ENCODE data around the gene KATNAL2. TPM values are rescaled to one million over a fixed set of nuclear protein-coding genes. Genes with fewer than 3 reads are reported as not detected.

Gene KATNAL2
- total RNA-seq, 4 donors from 2014 or later: 1.1 to 10.1 (median 1.9) TPM

GRCh38 chr18:47110492-47111274, 193.3 kb downstream of the KATNAL2 start:
- no peak overlapping the region for H3K27ac ChIP-seq
- no peak overlapping the region for H3K4me3 ChIP-seq
- H3K27me3 ChIP-seq: no peaks in the 10 kb centered on the region
- no peaks in the 10 kb centered on the region for H3K9me3 ChIP-seq
- DNase-seq (ENCODE audit: low spot score in 2 of 2): no peak
- no peaks in the 10 kb centered on the region for H3K4me1 ChIP-seq
- WGBS: 90% methylated on average over 6 of the region's 6 CpGs
- TF ChIP-seq EP300 (IDR thresholded peaks at IDR 0.05): no peak
- TF ChIP-seq POLR2A (IDR thresholded peaks at IDR 0.05): no peak
- peaks cover 87% of the 10 kb centered on the region for H3K36me3 ChIP-seq

DNA sequence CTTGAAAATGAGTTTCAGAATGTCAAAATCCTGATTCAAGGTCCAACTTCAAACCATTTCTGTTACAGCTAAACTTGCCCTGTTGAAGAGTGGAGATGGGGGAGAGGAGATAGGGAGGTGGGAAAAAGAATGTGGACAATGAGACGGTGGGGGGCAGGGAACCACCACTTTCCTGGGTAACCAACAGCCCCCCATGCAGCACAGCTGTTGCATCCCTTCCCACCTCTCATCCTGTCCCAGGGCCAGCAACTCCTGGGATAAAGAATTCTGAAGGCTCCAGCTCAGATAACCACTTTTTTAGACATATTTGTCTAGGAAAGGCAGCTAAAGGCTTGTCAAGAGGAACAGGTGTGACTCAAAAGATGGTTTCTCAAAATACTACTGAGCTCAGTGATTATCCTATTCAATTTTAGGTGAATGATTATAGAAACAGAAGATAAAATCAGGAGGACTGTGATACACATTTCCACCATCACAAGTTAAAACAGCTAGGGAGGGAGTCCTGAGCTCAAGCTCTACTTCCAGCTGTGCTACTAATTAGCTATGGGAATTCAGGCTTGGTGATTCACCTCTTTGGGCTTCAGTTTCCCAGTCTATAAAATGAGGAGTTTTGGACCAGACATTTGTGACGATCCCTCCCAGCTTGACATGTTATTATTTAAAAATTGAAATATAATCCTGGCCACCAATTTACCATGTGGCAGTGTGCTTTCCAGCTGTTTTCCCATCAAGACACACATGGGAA, 196.6 kb downstream of the KATNAL2 start:
- H3K27me3 ChIP-seq: no peaks in the 10 kb centered on the region
- TF ChIP-seq EP300 (IDR thresholded peaks at IDR 0.05) (no peak), POLR2AphosphoS5 (IDR thresholded peaks at IDR 0.05) (no peak), POLR2A (IDR thresholded peaks at IDR 0.05) (no peak)
- TF ChIP-seq, protein P1, sequence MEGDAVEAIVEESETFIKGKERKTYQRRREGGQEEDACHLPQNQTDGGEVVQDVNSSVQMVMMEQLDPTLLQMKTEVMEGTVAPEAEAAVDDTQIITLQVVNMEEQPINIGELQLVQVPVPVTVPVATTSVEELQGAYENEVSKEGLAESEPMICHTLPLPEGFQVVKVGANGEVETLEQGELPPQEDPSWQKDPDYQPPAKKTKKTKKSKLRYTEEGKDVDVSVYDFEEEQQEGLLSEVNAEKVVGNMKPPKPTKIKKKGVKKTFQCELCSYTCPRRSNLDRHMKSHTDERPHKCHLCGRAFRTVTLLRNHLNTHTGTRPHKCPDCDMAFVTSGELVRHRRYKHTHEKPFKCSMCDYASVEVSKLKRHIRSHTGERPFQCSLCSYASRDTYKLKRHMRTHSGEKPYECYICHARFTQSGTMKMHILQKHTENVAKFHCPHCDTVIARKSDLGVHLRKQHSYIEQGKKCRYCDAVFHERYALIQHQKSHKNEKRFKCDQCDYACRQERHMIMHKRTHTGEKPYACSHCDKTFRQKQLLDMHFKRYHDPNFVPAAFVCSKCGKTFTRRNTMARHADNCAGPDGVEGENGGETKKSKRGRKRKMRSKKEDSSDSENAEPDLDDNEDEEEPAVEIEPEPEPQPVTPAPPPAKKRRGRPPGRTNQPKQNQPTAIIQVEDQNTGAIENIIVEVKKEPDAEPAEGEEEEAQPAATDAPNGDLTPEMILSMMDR (IDR thresholded peaks at IDR 0.05): no peak
- 86% methylated on average over 2 of the region's 2 CpGs for WGBS
- H3K27ac ChIP-seq: no peak overlapping the region
- no peak overlapping the region for H3K4me3 ChIP-seq
- H3K4me1 ChIP-seq: no peaks in the 10 kb centered on the region
- no peak for DNase-seq (ENCODE audit: low spot score in 2 of 2)
- peaks cover 59% of the 10 kb centered on the region for H3K36me3 ChIP-seq
- no peaks in the 10 kb centered on the region for H3K9me3 ChIP-seq

GRCh38 chr18:47115205-47115604, 197.8 kb downstream of the KATNAL2 start:
- no peaks in the 10 kb centered on the region for H3K9me3 ChIP-seq
- no peak overlapping the region for H3K27ac ChIP-seq
- no peak for TF ChIP-seq POLR2AphosphoS5 (IDR thresholded peaks at IDR 0.05)
- no peak overlapping the region for H3K4me3 ChIP-seq
- no peaks in the 10 kb centered on the region for H3K4me1 ChIP-seq
- peaks cover 52% of the 10 kb centered on the region for H3K36me3 ChIP-seq
- DNase-seq (ENCODE audit: low spot score in 2 of 2): no peak
- 78% methylated on average over 2 of the region's 2 CpGs for WGBS
- no peaks in the 10 kb centered on the region for H3K27me3 ChIP-seq

DNA sequence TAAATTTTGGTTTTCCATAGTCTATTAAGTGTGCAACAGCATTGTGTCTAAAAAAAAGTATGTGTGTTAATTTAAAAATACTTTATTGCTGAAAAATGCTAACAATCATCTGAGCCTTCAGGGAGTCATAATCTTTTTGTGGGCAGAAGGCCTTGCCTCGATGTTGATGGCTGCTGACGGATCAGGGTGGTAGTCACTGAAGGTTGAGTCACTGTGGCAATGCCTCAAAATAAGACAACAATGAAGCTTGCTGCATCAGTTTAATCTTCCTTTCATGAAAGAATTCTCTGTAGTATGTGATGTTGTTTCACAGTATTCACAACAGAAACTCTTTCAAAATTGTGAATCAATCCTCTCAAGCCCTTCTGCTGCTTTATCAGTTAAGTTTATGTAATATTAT, 201.6 kb downstream of the KATNAL2 start:
- no peaks in the 10 kb centered on the region for H3K27me3 ChIP-seq
- no peak for DNase-seq (ENCODE audit: low spot score in 2 of 2)
- H3K9me3 ChIP-seq: no peaks in the 10 kb centered on the region
- H3K36me3 ChIP-seq: peaks cover 15% of the 10 kb centered on the region
- TF ChIP-seq EP300 (IDR thresholded peaks at IDR 0.05) (no peak), POLR2A (IDR thresholded peaks at IDR 0.05) (no peak), POLR2AphosphoS5 (IDR thresholded peaks at IDR 0.05) (no peak)
- TF ChIP-seq, protein P1 (IDR thresholded peaks at IDR 0.05): no peak
- no peak overlapping the region for H3K27ac ChIP-seq
- no peaks in the 10 kb centered on the region for H3K4me1 ChIP-seq
- H3K4me3 ChIP-seq: no peak overlapping the region
- WGBS: 92% methylated on average over 2 of the region's 2 CpGs

DNA sequence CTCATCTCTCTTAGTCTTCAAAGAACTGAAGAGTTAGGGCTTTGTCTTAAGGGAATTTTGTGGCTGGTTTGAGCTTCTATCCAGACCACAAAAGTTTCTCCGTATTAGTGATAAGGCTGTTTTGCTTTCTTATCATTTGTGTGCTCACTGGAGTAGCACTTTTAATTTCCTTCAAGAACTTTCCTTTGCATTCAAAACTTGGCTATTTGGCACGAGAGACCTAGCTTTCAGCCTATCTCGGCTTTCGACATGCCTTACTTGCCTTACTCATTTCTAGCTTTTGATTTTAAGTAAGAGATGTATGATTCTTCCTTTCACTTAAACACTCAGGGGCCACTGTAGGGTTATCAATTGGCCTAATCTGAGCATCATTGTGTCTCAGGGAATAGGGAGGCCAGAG, 203.0 kb downstream of the KATNAL2 start:
- H3K27ac ChIP-seq: no peak overlapping the region
- TF ChIP-seq, protein P1 (IDR thresholded peaks at IDR 0.05): no peak
- TF ChIP-seq POLR2AphosphoS5 (IDR thresholded peaks at IDR 0.05): no peak
- TF ChIP-seq POLR2A (IDR thresholded peaks at IDR 0.05): no peak
- no peak for TF ChIP-seq EP300 (IDR thresholded peaks at IDR 0.05)
- H3K4me1 ChIP-seq: no peaks in the 10 kb centered on the region
- no peak for DNase-seq (ENCODE audit: low spot score in 2 of 2)
- no peaks in the 10 kb centered on the region for H3K9me3 ChIP-seq
- peaks cover 9% of the 10 kb centered on the region for H3K36me3 ChIP-seq
- H3K4me3 ChIP-seq: no peak overlapping the region
- H3K27me3 ChIP-seq: no peaks in the 10 kb centered on the region
- WGBS: 91% methylated on average over 4 of the region's 4 CpGs

DNA sequence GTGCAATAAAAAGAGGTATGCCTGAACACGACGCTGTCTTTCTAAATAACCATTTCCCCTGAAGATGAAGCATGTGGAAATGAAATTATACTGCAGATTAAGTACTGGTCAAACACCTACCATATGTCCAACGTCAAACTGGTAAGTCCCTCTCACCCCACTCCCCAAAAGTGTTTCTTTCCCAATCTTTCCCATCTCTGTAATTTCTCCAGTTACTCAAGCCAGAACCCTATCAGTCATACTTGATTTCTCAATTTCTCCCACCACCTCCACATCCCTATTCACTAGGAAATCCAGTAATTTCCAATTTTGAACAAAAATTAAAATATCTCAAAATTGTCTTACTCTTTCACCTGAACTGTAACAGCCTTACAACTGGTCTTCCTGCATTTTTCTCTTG, 203.7 kb downstream of the KATNAL2 start:
- Histone ChIP-seq H3K27me3 (no peaks in the 10 kb centered on the region), H3K4me3 (no peak overlapping the region), H3K4me1 (no peaks in the 10 kb centered on the region), H3K36me3 (peaks cover 13% of the 10 kb centered on the region), H3K9me3 (no peaks in the 10 kb centered on the region), H3K27ac (no peak overlapping the region)
- TF ChIP-seq, protein P1 (IDR thresholded peaks at IDR 0.05): no peak
- WGBS: 97% methylated on average over 3 of the region's 3 CpGs
- DNase-seq (ENCODE audit: low spot score in 2 of 2): no peak
